Keratinocyte (primary cell): ENCODE results near the gene ZNF512B. TPM values are rescaled to one million over a fixed set of nuclear protein-coding genes. Genes with fewer than 3 reads are reported as not detected.

Source experiments
- DNase-seq: peaks from one replicate; pipeline ENCODE4 v3.0.0-alpha.2; 2011; ENCODE audit warnings: low read depth, missing footprints, low spot score
- FAIRE-seq: peaks from 2 replicates; lab custom pipeline; 2011; peaks lifted over from hg19 to GRCh38; lab: Jason Lieb, UNC
- H2AFZ ChIP-seq: 2 replicates; pipeline ENCODE4 v1.6.0; 2012; ENCODE audit warnings: low read length, control low read depth, inconsistent platforms; ENCODE audit not compliant: control insufficient read depth
- H3K27ac ChIP-seq: 2 replicates; pipeline ENCODE4 v1.5.1; 2011; ENCODE audit warnings: low read length; ENCODE audit not compliant: control insufficient read depth, insufficient read depth
- H3K27me3 ChIP-seq: 3 replicates; pipeline ENCODE4 v1.6.0; 2011; ENCODE audit warnings: low read length; ENCODE audit not compliant: control insufficient read depth, insufficient read depth; ENCODE audit errors: extremely low read depth
- H3K36me3 ChIP-seq, 2 experiments: 2 replicates in 1 of 2; 3 replicates in 1 of 2; pipeline ENCODE4 v1.5.1; 2011; ENCODE audit warnings: low read length in 2 of 2, mild to moderate bottlenecking in 1 of 2; ENCODE audit not compliant: control insufficient read depth in 2 of 2, insufficient read depth in 2 of 2; ENCODE audit errors: extremely low read depth in 1 of 2
- H3K4me1 ChIP-seq: 3 replicates; pipeline ENCODE4 v1.5.1; 2011; ENCODE audit warnings: low read length; ENCODE audit not compliant: control insufficient read depth, insufficient read depth; ENCODE audit errors: extremely low read depth
- H3K4me2 ChIP-seq: 3 replicates; pipeline ENCODE4 v1.6.0; 2011; ENCODE audit warnings: low read depth, low read length; ENCODE audit not compliant: control insufficient read depth, insufficient read depth; ENCODE audit errors: extremely low read depth
- H3K4me3 ChIP-seq, 3 experiments: fragments of 200-600 bp in 1 of 3; sonication (generic) in 1 of 3; 2 replicates in 2 of 3; 3 replicates in 1 of 3; pipeline ENCODE4 v1.5.1; 2011 to 2016; ENCODE audit warnings: low read length in 3 of 3, mild to moderate bottlenecking in 3 of 3, control low read depth in 2 of 3, inconsistent platforms in 1 of 3, low read depth in 1 of 3, mixed read lengths in 1 of 3, mixed run types in 1 of 3, moderate library complexity in 1 of 3; ENCODE audit not compliant: control insufficient read depth in 2 of 3, insufficient read depth in 2 of 3; ENCODE audit errors: extremely low read depth in 1 of 3
- H3K79me2 ChIP-seq: 2 replicates; pipeline ENCODE4 v1.6.0; 2012; ENCODE audit warnings: low read length; ENCODE audit not compliant: control insufficient read depth, insufficient read depth
- H3K9ac ChIP-seq: 3 replicates; pipeline ENCODE4 v1.6.0; 2011; ENCODE audit warnings: low read length; ENCODE audit not compliant: control insufficient read depth, insufficient read depth; ENCODE audit errors: extremely low read depth
- H3K9me1 ChIP-seq: 3 replicates; pipeline ENCODE4 v1.6.0; 2011; ENCODE audit warnings: low read length; ENCODE audit not compliant: control insufficient read depth, insufficient read depth; ENCODE audit errors: extremely low read depth
- H3K9me3 ChIP-seq: 2 replicates; pipeline ENCODE4 v1.5.1; 2012; ENCODE audit warnings: low read depth, low read length; ENCODE audit not compliant: control insufficient read depth
- H4K20me1 ChIP-seq: 3 replicates; pipeline ENCODE4 v1.6.0; 2011; ENCODE audit warnings: low read length; ENCODE audit not compliant: control insufficient read depth, insufficient read depth; ENCODE audit errors: extremely low read depth
- EZH2 ChIP-seq: IDR thresholded peaks from one replicate; pipeline ENCODE4 v1.6.1; 2012; ENCODE audit warnings: inconsistent platforms, mild to moderate bottlenecking, low read length, moderate library complexity
- dilution Hi-C: fragments of 300-500 bp; cut with MboI; formaldehyde crosslinking; loops from one replicate; pipeline ENCODE4 v1.7.0; 2020; ENCODE audit warnings: low sequenced_read_pairs; ENCODE audit not compliant: extremely low pct_ligation_motif_present
- polyA plus RNA-seq, 5 experiments: library from polyadenylated mRNA; depleted of rRNA in 3 of 5; stranded (reverse) in 3 of 5; stranded (forward) in 1 of 5; unstranded in 1 of 5; fragments of >200 nt; gene quantifications; 1 replicate in 1 of 5; 2 replicates in 3 of 5; 3 replicates in 1 of 5; pipeline versions ENCODE4 v1.2.1 to v1.2.3, GENCODE V29; 2011 to 2012; ENCODE audit warnings: missing spikeins in 2 of 5, low read depth in 1 of 5, low replicate concordance in 1 of 5
- TF ChIP-seq, protein P1 (sequence below), 3 experiments: IDR thresholded peaks in 1 of 3; conservative IDR thresholded peaks in 1 of 3; optimal IDR thresholded peaks in 1 of 3; 2 replicates in 2 of 3; 3 replicates in 1 of 3; pipeline versions ENCODE3 to v1.5.1; 2011; ENCODE audit warnings: low read length in 3 of 3, mild to moderate bottlenecking in 3 of 3, moderate library complexity in 2 of 3, control low read depth in 1 of 3, inconsistent platforms in 1 of 3; ENCODE audit not compliant: insufficient read depth in 2 of 3; ENCODE audit errors: extremely low read depth in 1 of 3

The ZNF512B gene
- polyA plus RNA-seq, 1 donor (not counting 4 experiments of a cell fraction or from before 2014, with no cell fraction given), result 2.4 TPM

DNA sequence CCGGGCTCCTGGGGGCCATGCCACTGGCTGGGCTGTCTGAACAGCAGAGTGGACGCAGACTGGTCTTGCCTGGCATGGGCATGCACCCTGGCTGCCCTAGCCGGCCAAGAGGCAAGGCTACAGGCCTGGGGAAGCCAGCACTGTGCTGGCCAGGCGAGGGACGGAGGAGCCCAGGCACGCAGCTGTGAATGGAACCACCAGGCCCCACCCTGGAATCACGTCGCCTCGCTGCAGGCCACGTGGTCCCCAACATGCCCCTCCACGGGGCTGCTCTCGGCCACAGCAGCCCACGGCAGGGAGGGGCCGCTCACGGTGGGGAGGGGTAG lies 17.6 kb downstream of the ZNF512B start:
- FAIRE-seq (no peak), DNase-seq (no peak)
- Histone ChIP-seq H3K4me3 (no peak overlapping the region), H3K27me3 (no peaks in the 10 kb centered on the region), H3K9me1 (peaks cover 8% of the 10 kb centered on the region), H3K27ac (no peak overlapping the region), H3K4me1 (peaks cover 59% of the 10 kb centered on the region), H3K9me3 (no peaks in the 10 kb centered on the region), H3K9ac (no peak overlapping the region), H3K79me2 (peaks cover 76% of the 10 kb centered on the region), H3K4me2 (no peak overlapping the region), H3K36me3 (peaks cover 4 to 7% of the 10 kb centered on the region in 2 experiments), H4K20me1 (peaks cover 52% of the 10 kb centered on the region), H2AFZ (no peak overlapping the region)
- dilution Hi-C loops, result no loop called here
- no peak for TF ChIP-seq EZH2
- TF ChIP-seq, protein P1, sequence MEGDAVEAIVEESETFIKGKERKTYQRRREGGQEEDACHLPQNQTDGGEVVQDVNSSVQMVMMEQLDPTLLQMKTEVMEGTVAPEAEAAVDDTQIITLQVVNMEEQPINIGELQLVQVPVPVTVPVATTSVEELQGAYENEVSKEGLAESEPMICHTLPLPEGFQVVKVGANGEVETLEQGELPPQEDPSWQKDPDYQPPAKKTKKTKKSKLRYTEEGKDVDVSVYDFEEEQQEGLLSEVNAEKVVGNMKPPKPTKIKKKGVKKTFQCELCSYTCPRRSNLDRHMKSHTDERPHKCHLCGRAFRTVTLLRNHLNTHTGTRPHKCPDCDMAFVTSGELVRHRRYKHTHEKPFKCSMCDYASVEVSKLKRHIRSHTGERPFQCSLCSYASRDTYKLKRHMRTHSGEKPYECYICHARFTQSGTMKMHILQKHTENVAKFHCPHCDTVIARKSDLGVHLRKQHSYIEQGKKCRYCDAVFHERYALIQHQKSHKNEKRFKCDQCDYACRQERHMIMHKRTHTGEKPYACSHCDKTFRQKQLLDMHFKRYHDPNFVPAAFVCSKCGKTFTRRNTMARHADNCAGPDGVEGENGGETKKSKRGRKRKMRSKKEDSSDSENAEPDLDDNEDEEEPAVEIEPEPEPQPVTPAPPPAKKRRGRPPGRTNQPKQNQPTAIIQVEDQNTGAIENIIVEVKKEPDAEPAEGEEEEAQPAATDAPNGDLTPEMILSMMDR (optimal IDR thresholded peaks at IDR 0.05 in 1 of 3, IDR thresholded peaks at IDR 0.05 in 1 of 3, conservative IDR thresholded peaks at IDR 0.05 in 1 of 3; ENCODE audit: extremely low read depth in 1 of 3, insufficient read depth in 2 of 3, low read length in 3 of 3), result no peak

DNA sequence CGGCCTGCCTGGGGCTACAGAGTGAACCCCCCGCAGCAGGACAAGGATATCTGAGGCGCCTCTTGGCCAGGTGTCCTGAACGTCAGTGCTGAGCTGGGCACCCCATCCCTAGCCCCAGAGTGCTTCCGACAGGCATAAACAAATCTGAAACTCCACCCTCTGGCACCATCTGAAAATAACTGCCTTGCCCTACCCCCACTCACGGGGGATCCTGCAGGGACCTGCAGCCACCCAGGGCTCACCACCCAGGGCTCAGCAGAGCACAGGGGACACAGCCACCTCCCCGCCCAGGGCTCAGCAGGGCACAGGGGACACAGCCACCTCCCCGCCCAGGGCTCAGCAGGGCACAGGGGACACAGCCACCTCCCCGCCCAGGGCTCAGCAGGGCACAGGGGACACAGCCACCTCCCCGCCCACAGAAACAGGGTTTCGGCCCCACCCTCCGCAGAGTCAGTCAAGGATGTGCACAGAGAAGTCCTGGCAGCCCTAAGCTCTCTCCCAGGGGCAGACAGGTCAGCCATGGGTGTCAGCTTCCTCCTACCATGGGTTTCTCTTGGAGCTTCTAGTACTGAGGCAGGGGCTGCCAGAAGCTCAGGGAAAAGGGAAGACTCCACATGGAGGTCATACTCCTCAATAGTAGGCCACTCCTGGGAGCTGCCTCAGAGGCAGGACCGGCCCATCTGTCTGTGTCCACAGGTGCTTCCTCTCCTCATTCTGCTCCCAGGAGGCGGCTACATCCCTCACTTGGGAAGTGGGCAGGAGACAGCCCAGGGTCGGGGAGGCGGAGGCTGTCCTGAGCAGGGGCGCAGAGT lies 18.1 kb downstream of the ZNF512B start:
- no peak for DNase-seq
- peaks cover 4 to 7% of the 10 kb centered on the region in 2 experiments for H3K36me3 ChIP-seq
- no peak for FAIRE-seq
- H3K4me1 ChIP-seq, result peaks cover 55% of the 10 kb centered on the region
- H3K4me2 ChIP-seq, result no peak overlapping the region
- dilution Hi-C loops, result no loop called here
- no peak overlapping the region for H3K4me3 ChIP-seq
- TF ChIP-seq EZH2, result no peak
- TF ChIP-seq, protein P1 (optimal IDR thresholded peaks at IDR 0.05 in 1 of 3, IDR thresholded peaks at IDR 0.05 in 1 of 3, conservative IDR thresholded peaks at IDR 0.05 in 1 of 3; ENCODE audit: extremely low read depth in 1 of 3, insufficient read depth in 2 of 3, low read length in 3 of 3), result no peak
- H3K9me1 ChIP-seq, result peaks cover 8% of the 10 kb centered on the region
- no peak overlapping the region for H3K27ac ChIP-seq
- peaks cover 53% of the 10 kb centered on the region for H4K20me1 ChIP-seq
- no peaks in the 10 kb centered on the region for H3K9me3 ChIP-seq
- H3K79me2 ChIP-seq, result peaks cover 79% of the 10 kb centered on the region
- no peak overlapping the region for H3K9ac ChIP-seq
- H2AFZ ChIP-seq, result no peak overlapping the region
- H3K27me3 ChIP-seq, result no peaks in the 10 kb centered on the region
